ENCODE results near the gene MAML2.
A peak's percentile ranks its signal among the peaks of the same experiment; 100 is the strongest.

Gene MAML2

DNA sequence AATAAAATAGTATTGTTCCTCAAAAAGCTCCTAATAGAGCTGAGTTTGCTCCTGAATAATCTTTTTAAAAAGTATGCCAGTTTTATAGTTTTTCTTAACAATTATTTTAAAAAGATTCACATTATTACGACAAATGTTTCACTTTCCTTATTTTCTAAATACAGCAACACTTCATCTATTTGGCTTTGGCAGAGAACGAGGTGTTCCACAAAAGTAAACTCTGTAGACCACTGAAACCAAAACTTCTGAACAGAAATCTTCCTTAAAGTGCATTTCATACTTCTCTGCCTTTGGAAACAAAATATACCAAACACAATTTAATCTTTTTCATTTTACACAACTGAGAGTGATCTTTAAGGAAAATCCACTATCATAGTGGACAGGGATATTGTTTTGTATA lies 285.5 kb downstream of the MAML2 start:
- no peak for DNase-seq

DNA sequence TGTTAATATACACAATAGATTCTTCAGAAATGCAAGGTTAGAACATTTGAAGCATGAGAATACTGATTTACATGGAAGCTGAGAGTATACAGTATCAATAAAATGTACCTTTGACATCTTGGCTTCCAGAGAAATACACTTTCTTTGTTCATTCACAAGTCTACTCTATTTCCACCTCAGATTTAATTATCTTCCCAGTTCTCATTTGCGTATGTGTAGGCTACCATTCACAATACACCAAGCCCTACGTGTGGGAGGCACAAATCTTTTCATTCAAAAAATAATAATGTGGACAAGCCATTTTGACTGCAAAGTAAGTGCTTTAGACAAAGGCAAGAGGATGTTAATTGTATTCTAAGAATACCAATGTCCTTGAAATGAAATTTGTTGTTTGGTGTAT lies 286.4 kb downstream of the MAML2 start:
- DNase-seq: no peak

DNA sequence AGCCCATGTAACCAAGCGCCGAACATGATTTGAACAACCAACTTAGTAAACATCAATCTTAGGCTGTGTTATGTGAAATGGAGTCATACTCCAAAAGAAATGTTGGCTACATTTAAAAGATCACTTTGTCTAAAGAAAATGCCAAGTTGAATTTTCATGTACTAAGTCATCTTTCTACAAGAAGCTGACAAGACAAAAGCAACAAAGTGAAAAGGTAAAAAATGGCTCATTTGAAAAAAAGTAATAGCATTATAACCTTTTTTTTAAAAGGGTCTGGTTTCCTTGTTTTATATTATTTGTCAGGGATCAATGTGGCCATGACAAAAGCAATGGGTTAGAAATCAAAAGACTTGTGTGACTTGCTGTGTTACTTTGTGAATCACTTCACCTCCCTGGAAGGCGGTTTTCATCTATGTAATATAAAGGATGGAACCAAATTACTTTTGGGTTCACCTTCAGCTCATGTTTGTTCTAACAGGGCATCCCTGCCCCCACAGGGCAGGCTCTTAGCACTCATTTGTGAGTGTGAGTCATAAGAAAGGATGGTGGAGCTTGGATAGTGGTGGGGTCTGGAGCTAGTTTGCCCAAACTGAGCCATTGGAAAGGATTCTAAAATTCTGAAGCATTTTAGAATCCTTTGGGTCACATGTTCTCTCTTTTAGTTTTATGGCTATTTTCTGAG lies 287.1 kb downstream of the MAML2 start:
- DNase-seq: no peak

DNA sequence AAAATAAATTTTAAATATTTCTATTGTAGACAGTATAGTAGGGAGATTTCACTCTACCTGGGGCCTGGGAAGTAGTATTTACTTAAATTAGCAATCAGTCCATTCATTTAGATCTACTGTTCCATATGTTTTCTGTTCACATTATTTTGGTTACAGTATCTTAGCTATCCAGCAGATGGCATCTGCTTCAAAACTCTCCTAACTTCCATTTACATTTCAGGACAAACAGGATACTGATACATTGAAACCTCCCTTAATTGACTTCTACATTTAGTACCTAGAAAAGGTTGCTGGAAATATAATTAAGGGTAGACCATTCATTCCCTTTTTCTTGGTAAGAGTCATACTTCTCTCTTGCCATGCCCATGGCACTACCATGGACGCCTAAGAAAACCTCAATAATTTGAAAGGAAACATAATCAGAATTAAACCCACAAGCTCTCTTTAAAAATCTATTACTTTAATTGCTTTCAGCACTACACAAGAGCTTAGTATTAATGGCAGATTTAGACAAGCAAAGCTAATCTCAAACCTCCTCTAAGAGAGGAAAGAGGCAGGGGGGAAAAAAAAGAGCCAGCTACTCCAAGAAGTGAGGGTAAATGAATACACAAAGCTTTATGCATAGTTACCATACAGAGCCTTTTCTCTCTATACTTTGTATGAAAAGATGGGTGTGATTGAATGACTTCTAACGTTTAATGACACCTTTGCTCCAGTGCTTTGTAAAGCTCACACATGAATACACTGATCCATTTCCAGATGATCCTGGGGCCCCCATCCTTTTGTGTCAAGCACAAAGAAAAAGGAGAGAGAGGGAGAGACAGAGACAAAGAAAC lies 287.9 kb downstream of the MAML2 start:
- DNase-seq: peak in 1 of 2 donors; percentile 45

DNA sequence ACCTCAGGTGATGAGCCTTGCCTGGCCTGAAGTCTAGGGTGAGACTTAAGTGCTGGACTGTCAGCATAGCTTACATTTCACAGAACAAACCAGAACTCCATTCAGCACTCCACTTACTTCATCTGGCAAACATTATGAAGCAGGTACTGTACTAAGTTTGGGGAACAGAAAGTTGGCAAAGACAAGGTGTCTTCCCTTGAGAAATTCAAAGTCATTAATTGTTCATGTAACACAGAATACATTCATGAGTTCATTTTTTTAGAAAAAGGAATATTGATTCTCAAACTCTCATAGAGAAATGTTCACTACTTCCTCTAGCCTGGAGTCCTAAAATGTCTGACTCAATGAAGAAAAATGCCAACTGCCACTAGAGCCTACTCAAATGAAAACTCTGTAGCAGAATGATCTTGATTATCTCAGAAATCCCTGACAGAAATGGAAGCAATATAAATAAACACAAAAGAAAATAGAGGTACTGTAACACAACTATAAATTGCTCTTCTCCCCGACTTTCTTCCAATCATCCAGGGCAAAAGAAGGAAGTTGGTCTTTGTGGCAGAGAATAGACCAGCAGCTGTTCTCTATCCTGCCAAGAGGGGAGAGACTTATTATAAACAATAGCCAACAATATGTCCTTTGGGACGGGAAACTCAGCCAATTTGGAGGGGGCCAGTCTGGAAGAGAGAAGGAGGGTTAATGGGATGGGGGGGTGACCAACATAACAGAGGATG lies 289.9 kb downstream of the MAML2 start:
- DNase-seq: peak in 1 of 2 donors; percentile 12

DNA sequence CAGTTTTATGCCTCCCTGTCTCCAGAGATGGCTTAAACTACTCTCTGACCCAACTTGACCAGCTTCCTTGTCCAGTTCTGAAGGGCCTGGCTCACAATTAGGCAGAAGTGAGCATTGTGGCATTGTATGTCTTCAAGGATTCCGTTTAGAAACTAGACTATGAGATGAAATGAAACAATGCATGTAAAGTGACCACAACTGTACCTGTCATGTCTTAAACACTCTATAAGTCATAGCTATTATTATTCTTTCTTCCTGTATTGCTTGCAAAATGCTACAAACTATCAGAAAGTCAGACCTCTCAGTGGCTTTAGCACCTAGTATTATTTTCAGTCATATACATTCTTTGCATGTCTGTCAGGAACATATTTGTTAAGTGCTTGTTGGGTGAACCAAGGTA lies 291.2 kb downstream of the MAML2 start:
- DNase-seq: no peak

DNA sequence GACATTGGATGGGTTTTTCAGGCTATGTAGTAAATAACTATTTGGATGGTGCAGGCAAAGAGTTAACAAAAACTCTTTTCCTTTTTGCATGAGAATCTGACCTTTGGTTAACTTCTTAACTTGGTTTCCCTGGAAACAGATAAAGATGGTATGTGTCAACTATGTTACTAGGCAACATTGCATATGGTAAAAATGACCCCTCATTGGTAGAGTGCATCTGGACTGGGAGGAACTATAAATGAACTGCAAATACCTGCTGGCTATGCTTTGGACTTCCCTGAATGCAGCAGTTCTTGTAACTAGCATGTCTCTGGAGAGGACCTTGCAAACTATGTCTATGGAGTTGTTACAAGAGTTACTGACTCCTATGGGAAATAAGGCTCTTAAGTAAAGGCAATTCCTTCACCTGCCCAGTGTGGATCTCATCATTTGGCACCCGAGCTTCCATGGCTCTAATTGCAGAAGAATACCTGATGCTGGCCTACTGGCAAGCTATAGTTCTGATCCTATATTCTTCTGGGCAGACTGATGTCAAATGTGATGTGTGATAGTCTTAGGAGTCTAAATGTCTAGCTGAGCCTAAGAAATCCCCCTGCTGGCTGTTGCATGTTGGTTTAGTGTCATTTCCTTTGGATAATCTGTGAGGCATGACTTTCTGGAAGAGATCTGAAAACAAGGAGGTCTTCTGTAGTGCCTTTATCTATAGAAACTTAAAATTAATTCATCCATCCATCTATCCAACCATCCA lies 292.4 kb downstream of the MAML2 start:
- DNase-seq: no peak

DNA sequence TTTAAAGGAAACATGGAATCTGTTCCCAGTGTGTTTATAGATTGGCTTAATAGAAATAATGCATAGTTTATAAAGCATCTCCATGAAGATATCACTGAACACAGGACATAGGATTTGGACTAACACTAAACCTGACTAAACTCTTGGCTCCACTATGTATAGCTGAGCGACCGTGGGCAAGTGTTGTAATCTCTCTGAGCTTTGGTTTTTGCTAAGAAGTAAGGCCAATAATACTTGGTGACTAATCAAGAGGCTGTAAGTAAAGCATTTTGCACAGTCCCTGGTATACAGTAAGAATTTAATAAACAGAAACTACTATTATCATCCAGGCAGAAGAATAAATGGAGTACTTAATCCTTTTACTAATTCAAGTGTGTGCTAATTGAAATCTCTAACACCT lies 293.6 kb downstream of the MAML2 start:
- no peak for DNase-seq

DNA sequence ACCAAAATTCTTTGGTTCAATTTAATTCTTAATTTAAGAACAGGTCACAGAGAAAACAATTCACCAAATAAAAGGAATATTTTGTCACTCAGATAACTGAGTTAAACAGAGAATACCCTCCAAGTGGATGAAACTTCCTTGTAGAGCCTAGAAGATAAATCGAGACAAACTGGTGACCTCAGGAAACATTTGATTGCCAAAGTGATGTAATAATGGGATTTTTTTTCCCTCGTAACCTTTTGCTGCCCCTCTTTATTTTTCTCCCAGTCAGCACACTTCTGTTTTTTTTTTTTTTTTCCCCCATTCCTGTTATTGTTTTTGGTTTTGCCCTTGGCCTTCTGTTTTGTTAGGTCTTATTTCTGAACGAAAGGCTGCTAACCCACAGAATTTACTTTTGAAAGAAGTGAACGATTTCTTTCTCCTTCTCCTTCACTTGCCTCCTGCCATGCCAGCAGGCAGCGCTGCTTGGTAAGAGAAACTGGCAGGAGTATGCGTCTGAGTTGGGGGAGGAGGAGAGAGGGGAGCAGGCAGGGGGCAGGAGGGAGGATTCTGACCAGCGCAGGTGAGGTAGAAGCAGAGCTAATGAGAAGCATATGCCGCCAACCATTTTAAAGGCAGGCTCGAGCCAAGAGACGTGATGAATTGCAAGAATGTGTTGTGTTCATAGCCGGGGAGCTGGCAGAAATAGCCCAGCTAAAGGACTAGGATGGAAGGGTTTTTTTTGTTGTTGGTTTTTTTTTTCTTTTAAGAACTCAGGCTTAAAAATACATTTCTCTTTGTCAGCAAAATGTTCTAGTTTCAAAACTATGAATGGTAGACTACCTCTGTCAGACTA lies 297.2 kb downstream of the MAML2 start:
- DNase-seq: peak; percentile 72 to 75

DNA sequence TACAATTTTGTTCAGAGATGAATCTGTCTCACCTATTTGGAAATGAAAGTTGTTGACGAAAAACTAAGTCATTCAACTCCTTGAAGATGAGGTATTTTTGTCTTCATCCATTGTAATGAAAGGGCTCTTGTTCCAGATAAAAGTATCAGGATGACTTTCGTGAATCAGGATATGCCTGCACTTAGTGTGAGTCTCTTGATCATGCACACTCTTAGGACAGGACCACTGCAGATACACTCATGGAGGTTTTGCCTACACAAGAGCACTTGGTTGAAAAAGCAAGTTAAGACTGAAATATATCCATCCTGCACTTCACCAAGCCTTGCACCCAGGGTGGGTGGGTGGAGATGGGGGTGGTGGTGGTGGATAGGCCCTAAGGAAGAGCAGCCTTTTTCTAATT lies 298.2 kb downstream of the MAML2 start:
- no peak for DNase-seq

DNA sequence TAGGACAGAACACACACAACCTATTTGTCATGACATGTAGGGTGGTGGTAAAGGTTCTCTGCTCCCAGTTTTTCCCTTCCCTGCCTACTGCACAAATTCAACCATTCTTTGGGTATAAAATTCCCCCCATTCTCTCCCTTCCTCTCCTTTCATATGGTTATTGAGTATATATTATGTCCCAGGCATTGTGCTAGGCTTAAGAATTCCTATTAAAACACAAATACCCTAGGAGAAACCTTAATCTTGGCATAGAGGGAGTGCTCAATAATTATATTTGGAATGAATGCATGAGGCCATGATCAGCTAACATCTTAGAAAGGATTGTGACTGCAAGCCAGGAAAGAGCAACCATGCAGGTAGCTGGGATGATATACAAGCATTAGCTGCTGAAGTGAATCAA lies 298.7 kb downstream of the MAML2 start:
- no peak for DNase-seq

DNA sequence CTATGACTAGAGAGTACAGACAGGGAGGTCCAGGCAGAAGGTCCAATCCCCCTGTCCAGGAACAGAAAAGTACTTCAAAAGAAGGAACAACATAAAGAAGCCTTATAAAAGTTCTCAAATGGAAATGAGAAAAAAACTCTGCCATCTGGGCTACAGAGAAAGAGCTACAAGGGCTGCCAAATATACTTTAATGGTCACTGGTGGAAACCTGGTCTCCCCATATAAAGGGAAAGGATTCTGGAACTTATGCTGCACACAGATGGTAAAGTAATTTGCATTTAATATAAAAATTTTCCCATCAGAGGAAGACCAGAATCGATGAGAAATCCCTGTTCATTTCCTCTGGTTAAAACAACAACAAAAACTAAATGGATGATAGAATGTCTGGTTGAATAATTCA lies 299.7 kb downstream of the MAML2 start:
- DNase-seq: no peak

DNA sequence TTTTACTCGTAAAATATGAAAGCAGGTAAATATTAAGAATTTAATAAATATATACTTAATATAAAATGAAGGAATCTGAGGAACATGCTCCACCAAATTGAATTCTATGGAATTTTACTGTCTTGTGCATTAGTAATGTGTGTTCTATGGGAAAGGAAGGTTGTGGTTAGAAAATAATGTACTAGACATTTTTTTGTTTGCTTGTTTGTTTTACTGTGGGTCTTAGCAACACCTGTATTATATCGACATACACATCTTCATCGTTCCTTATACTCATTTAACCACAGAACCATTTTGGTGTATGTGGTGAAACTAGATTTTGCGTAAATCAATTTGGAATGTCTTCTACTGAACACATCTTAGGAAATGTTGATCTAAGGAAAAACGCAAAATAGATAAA lies 304.9 kb downstream of the MAML2 start:
- no peak for DNase-seq

DNA sequence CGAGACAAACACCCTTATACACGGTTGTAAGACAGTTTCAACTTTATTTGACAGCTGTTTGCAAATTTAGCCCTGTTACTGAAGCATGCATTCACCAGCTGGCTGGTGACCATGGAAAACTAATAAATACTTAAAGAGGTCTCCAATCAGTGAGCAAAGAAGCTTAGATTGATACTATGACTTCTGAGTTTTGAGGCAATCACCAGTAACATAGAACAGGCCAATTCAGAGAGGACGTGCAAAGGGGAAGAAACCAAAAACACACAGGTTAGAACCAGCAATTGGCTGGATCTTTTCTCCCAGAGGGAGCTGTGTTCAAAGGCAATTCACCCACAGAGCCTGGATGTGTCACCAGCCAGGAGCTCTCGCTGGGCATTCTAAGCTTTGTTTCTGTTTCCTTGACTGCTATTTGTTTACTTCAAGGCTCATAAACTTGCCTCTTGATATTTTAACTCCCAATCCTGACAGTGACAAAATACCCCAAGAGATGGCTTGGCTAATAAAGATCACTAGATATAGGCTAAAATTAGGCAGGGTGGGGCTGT lies 305.5 kb downstream of the MAML2 start:
- DNase-seq: no peak

DNA sequence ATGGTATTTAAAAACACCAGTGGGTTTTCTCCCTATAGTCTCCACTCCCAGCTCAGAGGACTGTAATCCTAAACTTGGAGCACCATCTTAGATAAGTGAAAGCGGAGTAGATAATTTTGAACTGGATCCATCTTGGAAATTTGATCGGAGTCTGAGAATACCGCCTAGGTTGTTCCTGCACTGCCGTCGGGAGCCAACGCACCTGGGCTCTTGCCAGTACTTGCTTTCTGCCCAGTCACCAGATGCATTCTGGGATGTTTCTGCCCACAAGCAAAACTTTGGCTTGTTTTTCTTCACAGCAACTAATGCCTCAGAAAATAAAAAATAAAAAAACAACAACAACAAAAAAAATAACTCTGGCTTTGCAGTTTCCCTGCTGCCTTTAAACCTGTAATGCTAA lies 306.1 kb downstream of the MAML2 start:
- no peak for DNase-seq

DNA sequence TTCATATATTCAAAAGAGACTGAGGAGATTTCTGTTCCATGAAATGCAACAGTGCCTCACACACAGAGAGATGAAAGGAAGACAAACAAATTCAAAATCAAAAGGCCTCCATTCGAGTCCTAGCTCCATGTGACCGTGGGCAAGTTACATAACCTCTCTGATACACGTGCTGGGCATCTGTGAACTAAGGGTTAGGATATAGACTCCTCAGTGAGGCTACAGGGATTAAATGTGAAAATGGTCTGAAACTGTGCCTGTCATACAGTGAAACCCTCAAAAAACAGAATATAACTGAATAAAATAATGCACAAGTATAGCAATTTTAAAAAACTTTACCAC lies 307.3 kb downstream of the MAML2 start:
- DNase-seq: peak in 1 of 2 donors; percentile 59

DNA sequence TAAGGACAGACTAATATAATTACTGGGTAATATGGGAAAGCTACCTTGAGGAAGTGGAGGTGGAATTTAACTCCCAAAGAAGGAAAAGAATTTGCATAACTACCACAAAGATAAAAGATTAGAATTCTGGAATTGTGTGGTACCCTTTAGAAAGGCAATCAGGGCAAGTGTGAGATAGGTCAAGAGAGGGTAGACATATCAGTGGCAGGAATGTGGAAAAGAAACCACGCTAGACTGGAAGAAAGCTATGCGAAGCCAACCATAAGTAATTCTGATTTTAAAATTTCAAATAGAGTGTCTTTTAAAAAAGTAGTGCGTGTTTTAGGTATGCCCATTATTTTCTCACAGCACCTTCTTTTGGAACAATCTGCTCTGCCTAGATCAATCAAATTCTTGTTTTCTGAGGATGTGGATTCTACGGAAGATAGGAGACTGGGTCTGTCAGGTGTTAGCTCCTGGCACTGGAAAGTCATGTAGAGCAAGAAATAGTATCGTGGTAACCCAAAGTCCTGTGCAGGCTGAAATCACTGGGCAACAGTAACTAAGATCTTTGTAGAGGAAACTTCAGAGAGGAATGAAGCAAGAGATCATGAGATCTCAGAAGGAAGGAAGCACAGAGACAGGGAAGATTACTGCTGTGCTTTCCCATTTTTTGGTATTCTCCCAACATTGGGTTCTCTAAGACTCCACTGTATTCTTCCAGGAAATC lies 307.8 kb downstream of the MAML2 start:
- DNase-seq: peak; percentile 63 to 73

DNA sequence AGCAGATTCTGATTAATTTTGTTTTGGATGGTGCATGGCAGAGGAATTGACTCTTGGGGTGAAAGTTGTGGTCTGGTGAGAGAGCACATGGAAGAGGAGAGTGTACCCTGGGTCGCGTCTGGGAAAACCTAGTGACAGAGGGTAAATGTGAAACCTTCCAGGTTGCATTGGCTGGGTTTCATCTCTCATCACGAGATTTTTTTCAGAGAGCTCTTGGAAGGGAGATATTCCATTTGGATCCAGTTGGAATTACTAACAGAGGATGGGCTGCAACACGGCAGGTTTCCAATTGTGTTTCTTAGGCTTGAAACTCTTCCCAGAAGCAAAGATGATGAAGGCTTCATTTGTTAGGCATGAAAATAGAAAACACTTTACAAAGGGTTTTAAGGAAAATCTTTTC lies 309.4 kb downstream of the MAML2 start:
- DNase-seq: no peak

DNA sequence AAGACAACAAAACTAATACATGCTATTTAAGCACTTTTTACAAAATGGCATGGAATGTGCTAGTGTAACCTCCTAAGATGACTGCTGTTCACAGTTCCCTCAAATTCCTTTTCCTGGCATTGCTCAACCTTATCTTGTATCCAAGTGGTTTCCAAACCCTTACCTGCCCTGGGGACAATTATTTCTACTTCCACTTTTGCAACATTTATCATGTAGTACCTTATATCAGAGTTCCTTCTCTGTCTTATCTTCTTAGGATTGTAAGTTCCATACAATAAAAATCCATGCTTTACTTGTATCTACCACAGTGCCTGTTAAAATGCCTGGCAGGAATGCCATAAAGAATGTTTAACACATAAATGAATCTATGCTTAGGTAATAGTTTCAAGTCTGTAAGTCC lies 309.9 kb downstream of the MAML2 start:
- DNase-seq: no peak

DNA sequence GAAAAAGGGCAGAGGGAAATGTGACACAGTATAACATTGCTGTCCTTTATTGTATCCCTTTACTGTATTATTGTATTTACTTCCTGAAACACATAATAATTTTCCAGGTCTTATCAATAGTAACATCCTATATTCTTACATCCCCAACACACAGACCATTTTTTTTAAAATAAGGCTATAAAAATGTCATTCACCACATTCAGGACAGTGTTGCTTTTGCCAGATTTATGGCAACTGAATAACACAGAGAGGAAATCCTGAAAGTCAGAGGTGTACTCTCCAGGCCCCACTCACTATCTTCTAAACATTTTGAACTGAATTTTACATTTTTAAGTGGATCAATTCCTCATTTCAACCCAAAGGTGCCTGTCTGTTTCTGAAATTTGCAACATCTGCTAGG lies 314.2 kb downstream of the MAML2 start:
- DNase-seq: no peak

DNA sequence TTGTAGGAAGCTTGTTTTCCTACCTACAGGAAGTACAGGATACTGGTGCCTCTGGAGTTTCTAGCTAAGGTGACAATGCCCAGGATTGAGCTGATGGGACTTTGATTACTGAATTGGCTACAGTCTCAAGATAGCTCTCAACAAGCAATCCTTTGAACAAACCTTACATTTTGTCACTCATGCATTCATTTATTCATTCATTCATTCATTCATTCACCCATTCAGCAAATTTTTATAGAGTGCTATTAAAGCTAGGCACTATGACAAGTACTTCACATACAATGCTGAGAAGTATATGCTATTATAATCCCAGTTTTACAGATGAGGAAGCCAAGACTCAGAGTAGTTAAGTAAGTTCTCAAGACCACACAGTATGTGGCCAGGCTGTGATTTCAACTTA lies 316.0 kb downstream of the MAML2 start:
- DNase-seq: no peak

Measured in inflammatory macrophage treated with lipopolysaccharide for 1 hour (primary cell).